Neural cell (in vitro differentiated cells): ENCODE measurements around the gene PAPSS2. TPM values are rescaled to one million over a fixed set of nuclear protein-coding genes. Genes with fewer than 3 reads are reported as not detected.

Source experiments
- H2AFZ ChIP-seq: fragments of 200-600, 300-800 bp; sonication (generic), shearing (Covaris generic); 2 replicates; pipeline ENCODE4 v1.6.0; 2014; ENCODE audit warnings: low read depth, mild to moderate bottlenecking, antibody characterized with exemption, low read length, moderate library complexity
- H3F3A ChIP-seq: fragments of 200-600 bp; shearing (Covaris generic); 2 replicates; pipeline ENCODE4 v1.6.1; 2016; ENCODE audit warnings: mild to moderate bottlenecking, moderate library complexity, mixed read lengths, antibody characterized with exemption, low read length; ENCODE audit not compliant: insufficient read depth, poor library complexity, severe bottlenecking
- H3K27ac ChIP-seq: fragments of 200-600, 300-800 bp; sonication (generic), shearing (Covaris generic); 2 replicates; pipeline ENCODE4 v1.5.1; 2014; ENCODE audit warnings: mild to moderate bottlenecking, low read length, moderate library complexity
- H3K27me3 ChIP-seq: fragments of 300-800, 200-600 bp; sonication (generic), shearing (Covaris generic); 2 replicates; pipeline ENCODE4 v1.6.0; 2014; ENCODE audit warnings: mild to moderate bottlenecking, low read depth, low read length, moderate library complexity; ENCODE audit not compliant: insufficient read depth
- H3K36me3 ChIP-seq: fragments of 300-800, 200-600 bp; sonication (generic), shearing (Covaris generic); 2 replicates; pipeline ENCODE4 v1.5.1; 2014; ENCODE audit warnings: mild to moderate bottlenecking, antibody characterized with exemption, low read length, moderate library complexity; ENCODE audit not compliant: insufficient read depth
- H3K4me2 ChIP-seq: fragments of 300-800, 200-600 bp; sonication (generic), shearing (Covaris generic); 2 replicates; pipeline ENCODE4 v1.6.0; 2014; ENCODE audit warnings: mild to moderate bottlenecking, low read length
- H3K4me3 ChIP-seq: fragments of 300-800, 200-600 bp; sonication (generic), shearing (Covaris generic); 2 replicates; pipeline ENCODE4 v1.5.1; 2014; ENCODE audit warnings: mild to moderate bottlenecking, low read length, moderate library complexity
- H3K79me2 ChIP-seq: fragments of 200-600 bp; shearing (Covaris generic); replicated peaks from 2 replicates; pipeline ENCODE4 v1.6.0; 2014; ENCODE audit warnings: mild to moderate bottlenecking, low read length, moderate library complexity; ENCODE audit not compliant: insufficient read depth
- H3K9ac ChIP-seq: fragments of 300-800, 200-600 bp; sonication (generic), shearing (Covaris generic); 2 replicates; pipeline ENCODE4 v1.6.1; 2016; ENCODE audit warnings: mild to moderate bottlenecking, low read length, mixed read lengths
- H3K9me2 ChIP-seq: fragments of 200-600 bp; shearing (Covaris generic); 2 replicates; pipeline ENCODE4 v1.6.1; 2016; ENCODE audit warnings: mild to moderate bottlenecking, low read length, mixed read lengths; ENCODE audit not compliant: insufficient read depth
- H3K9me3 ChIP-seq: fragments of 200-600, 300-800 bp; sonication (generic), shearing (Covaris generic); 2 replicates; pipeline ENCODE4 v1.6.1; 2016; ENCODE audit warnings: mild to moderate bottlenecking, mixed run types, low read length, moderate library complexity, mixed read lengths
- H4K20me1 ChIP-seq: fragments of 200-600 bp; shearing (Covaris generic); 2 replicates; pipeline ENCODE4 v1.6.1; 2016; ENCODE audit warnings: mild to moderate bottlenecking, mixed run types; ENCODE audit not compliant: insufficient read depth
- CTCF ChIP-seq: fragments of 450-650 bp; IDR thresholded peaks from 2 replicates; pipeline ENCODE4 v1.5.1; 2014; ENCODE audit warnings: antibody characterized with exemption, mild to moderate bottlenecking, moderate library complexity; ENCODE audit not compliant: poor library complexity, severe bottlenecking
- EP300 ChIP-seq: fragments of 450-650 bp; conservative IDR thresholded peaks from 2 replicates; pipeline ENCODE4 v1.6.1; 2014; ENCODE audit warnings: antibody characterized with exemption, mild to moderate bottlenecking, moderate library complexity; ENCODE audit not compliant: poor library complexity, severe bottlenecking
- EZH2 ChIP-seq: fragments of 200-600, 300-800 bp; shearing (Covaris generic), sonication (generic); IDR thresholded peaks from 2 replicates; pipeline ENCODE4 v1.6.1; 2014; ENCODE audit warnings: antibody characterized with exemption, low read length, borderline replicate concordance, mild to moderate bottlenecking; ENCODE audit not compliant: insufficient read depth, poor library complexity, severe bottlenecking
- MXI1 ChIP-seq: fragments of 450-650 bp; conservative IDR thresholded peaks from 2 replicates; pipeline ENCODE4 v1.6.1; 2014; ENCODE audit warnings: antibody characterized with exemption, mild to moderate bottlenecking; ENCODE audit not compliant: poor library complexity, severe bottlenecking
- POLR2AphosphoS5 ChIP-seq: IDR thresholded peaks from 2 replicates; pipeline ENCODE4 v1.6.1; 2012
- RAD21 ChIP-seq: fragments of 450-650 bp; conservative IDR thresholded peaks from 2 replicates; pipeline ENCODE4 v1.6.1; 2014; ENCODE audit warnings: antibody characterized with exemption, mild to moderate bottlenecking, moderate library complexity
- REST ChIP-seq: IDR thresholded peaks from 2 replicates; pipeline ENCODE4 v1.6.1; 2012; ENCODE audit warnings: borderline replicate concordance
- SMC3 ChIP-seq: fragments of 450-650 bp; conservative IDR thresholded peaks from 2 replicates; pipeline ENCODE4 v1.6.1; 2014; ENCODE audit warnings: antibody characterized with exemption, mild to moderate bottlenecking, moderate library complexity; ENCODE audit not compliant: poor library complexity
- TAF1 ChIP-seq: IDR thresholded peaks from 2 replicates; pipeline ENCODE4 v1.6.1; 2012; ENCODE audit warnings: low read depth
- polyA plus RNA-seq: library from polyadenylated mRNA; depleted of rRNA; stranded (reverse); fragments of >200 nt; gene quantifications from 2 replicates; pipeline ENCODE4 v1.2.3, GENCODE V29; 2014

The PAPSS2 gene
- polyA plus RNA-seq, 1 donor from 2014 or later: 0.24 TPM

- Histone ChIP-seq H3F3A (no peaks in the 10 kb centered on the region), H3K9ac (no peak overlapping the region), H2AFZ (no peak overlapping the region), H3K79me2 (no peaks in the 10 kb centered on the region), H3K4me3 (no peak overlapping the region), H3K27me3 (no peaks in the 10 kb centered on the region), H3K4me2 (no peak overlapping the region), H4K20me1 (no peaks in the 10 kb centered on the region), H3K9me2 (no peaks in the 10 kb centered on the region), H3K9me3 (no peaks in the 10 kb centered on the region), H3K36me3 (no peaks in the 10 kb centered on the region), H3K27ac (no peak overlapping the region)
- TF ChIP-seq CTCF: no peak
- TF ChIP-seq RAD21: no peak
- no peak for TF ChIP-seq MXI1
- TF ChIP-seq REST: no peak
- TF ChIP-seq TAF1: no peak
- TF ChIP-seq EP300: no peak
- no peak for TF ChIP-seq EZH2
- no peak for TF ChIP-seq POLR2AphosphoS5
- TF ChIP-seq SMC3: no peak
Measured at GRCh38 chr10:87640043-87640442, 19.6 kb upstream of the PAPSS2 start.

- no peaks in the 10 kb centered on the region for H3K36me3 ChIP-seq
- no peaks in the 10 kb centered on the region for H3K79me2 ChIP-seq
- no peak overlapping the region for H3K4me2 ChIP-seq
- H2AFZ ChIP-seq: no peak overlapping the region
- H3K27ac ChIP-seq: no peak overlapping the region
- H3K9me2 ChIP-seq: no peaks in the 10 kb centered on the region
- no peaks in the 10 kb centered on the region for H3F3A ChIP-seq
- H4K20me1 ChIP-seq: no peaks in the 10 kb centered on the region
- no peak overlapping the region for H3K9ac ChIP-seq
- no peaks in the 10 kb centered on the region for H3K27me3 ChIP-seq
- H3K4me3 ChIP-seq: no peak overlapping the region
- H3K9me3 ChIP-seq: no peaks in the 10 kb centered on the region
- TF ChIP-seq POLR2AphosphoS5: no peak
- no peak for TF ChIP-seq EZH2
Measured at GRCh38 chr10:87642486-87642885, 17.2 kb upstream of the PAPSS2 start.

- H3K9me2 ChIP-seq: no peaks in the 10 kb centered on the region
- no peak overlapping the region for H3K4me2 ChIP-seq
- H3K4me3 ChIP-seq: no peak overlapping the region
- TF ChIP-seq MXI1 (no peak), EP300 (no peak), EZH2 (no peak), CTCF (no peak), SMC3 (no peak), RAD21 (no peak), POLR2AphosphoS5 (no peak), TAF1 (no peak), REST (no peak)
- H3K36me3 ChIP-seq: no peaks in the 10 kb centered on the region
- no peaks in the 10 kb centered on the region for H4K20me1 ChIP-seq
- no peak overlapping the region for H3K9ac ChIP-seq
- H3K27ac ChIP-seq: no peak overlapping the region
- no peaks in the 10 kb centered on the region for H3K27me3 ChIP-seq
- H2AFZ ChIP-seq: no peak overlapping the region
- H3F3A ChIP-seq: no peaks in the 10 kb centered on the region
- no peaks in the 10 kb centered on the region for H3K9me3 ChIP-seq
- H3K79me2 ChIP-seq: no peaks in the 10 kb centered on the region
Measured at GRCh38 chr10:87642988-87643387, 16.7 kb upstream of the PAPSS2 start.
